Endodermal cell (in vitro differentiated cells): Measurements from ENCODE around the gene ZSWIM3. TPM values are rescaled to one million over a fixed set of nuclear protein-coding genes. Genes with fewer than 3 reads are reported as not detected.
"Not testable (repeated sequence)": the region's sequence is repeated elsewhere in the genome, so short reads cannot be mapped to it uniquely, and the experiment has no call there.

ENCODE experiments used
- DNase-seq: peaks from one replicate; pipeline ENCODE4 v3.0.0-alpha.2; 2017
- H3K27ac ChIP-seq: 2 replicates; pipeline ENCODE4 v1.5.1; 2013; ENCODE audit warnings: mild to moderate bottlenecking, low read depth, low read length, moderate library complexity
- H3K27me3 ChIP-seq: 2 replicates; pipeline ENCODE4 v1.6.1; 2013; ENCODE audit warnings: mild to moderate bottlenecking, low read length, moderate library complexity; ENCODE audit not compliant: insufficient read depth, control insufficient read depth, poor library complexity, severe bottlenecking
- H3K36me3 ChIP-seq: 2 replicates; pipeline ENCODE4 v1.7.0; 2013; ENCODE audit warnings: mild to moderate bottlenecking, low read length, moderate library complexity; ENCODE audit not compliant: control insufficient read depth, insufficient read depth
- H3K4me1 ChIP-seq: one replicate; pipeline ENCODE4 v1.7.0; 2013; ENCODE audit warnings: low read length; ENCODE audit not compliant: control insufficient read depth, insufficient read depth
- H3K4me3 ChIP-seq: 2 replicates; pipeline ENCODE4 v1.5.1; 2013; ENCODE audit warnings: mild to moderate bottlenecking, low read length, moderate library complexity
- H3K9ac ChIP-seq: 2 replicates; pipeline ENCODE4 v1.6.1; 2013; ENCODE audit warnings: mild to moderate bottlenecking, low read length, moderate library complexity; ENCODE audit not compliant: poor library complexity, severe bottlenecking; ENCODE audit errors: extremely low read depth
- H3K9me3 ChIP-seq: 2 replicates; pipeline ENCODE4 v1.6.1; 2013; ENCODE audit warnings: mild to moderate bottlenecking, low read length, moderate library complexity; ENCODE audit not compliant: control insufficient read depth
- H3K27ac Mint-ChIP-seq: 2 replicates; pipeline ENCODE4 v1.8.0; 2020; ENCODE audit warnings: mixed read lengths
- H3K27me3 Mint-ChIP-seq: 2 replicates; pipeline ENCODE4 v1.8.0; 2021; ENCODE audit warnings: mild to moderate bottlenecking, mixed read lengths; ENCODE audit not compliant: insufficient read depth
- H3K36me3 Mint-ChIP-seq: 2 replicates; pipeline ENCODE4 v1.8.0; 2020; ENCODE audit warnings: low read depth, mixed read lengths
- H3K4me1 Mint-ChIP-seq: 2 replicates; pipeline ENCODE4 v1.8.0; 2020; ENCODE audit warnings: mixed read lengths
- H3K4me3 Mint-ChIP-seq: 2 replicates; pipeline ENCODE4 v1.8.0; 2020; ENCODE audit warnings: mild to moderate bottlenecking, moderate library complexity, mixed read lengths
- H3K9me3 Mint-ChIP-seq: 2 replicates; pipeline ENCODE4 v1.8.0; 2020; ENCODE audit warnings: mild to moderate bottlenecking, mixed read lengths
- WGBS, 2 experiments: methylation state at CpG; one replicate each; pipeline versions ENCODE4 v1.1.5 to v1.1.7; 2013; ENCODE audit warnings: missing lambda C conversion rate in 2 of 2, mixed read lengths in 1 of 2; ENCODE audit not compliant: insufficient coverage in 1 of 2, insufficient read length in 1 of 2; 5-methylcytosine and 5-hydroxymethylcytosine counted together
- total RNA-seq, 2 donors: library from RNA; stranded (reverse); fragmentation: NEBNext Ultra II Directional in 1 of 2; extraction: Animal tissue kit (Norgen Biotek cat#: 25700) in 1 of 2; gene quantifications; 2 replicates in 1 of 2; 3 replicates in 1 of 2; pipeline ENCODE4 v1.2.1, GENCODE V29; 2021
- TF ChIP-seq, protein P1 (sequence below): fragments of 200-600 bp; sonication (generic); conservative IDR thresholded peaks from 2 replicates; pipeline ENCODE4 v1.5.0; 2021; ENCODE audit warnings: antibody characterized with exemption, mild to moderate bottlenecking

ZSWIM3 gene
- total RNA-seq, 2 donors from 2014 or later: 2.1 to 4.6 TPM

DNA sequence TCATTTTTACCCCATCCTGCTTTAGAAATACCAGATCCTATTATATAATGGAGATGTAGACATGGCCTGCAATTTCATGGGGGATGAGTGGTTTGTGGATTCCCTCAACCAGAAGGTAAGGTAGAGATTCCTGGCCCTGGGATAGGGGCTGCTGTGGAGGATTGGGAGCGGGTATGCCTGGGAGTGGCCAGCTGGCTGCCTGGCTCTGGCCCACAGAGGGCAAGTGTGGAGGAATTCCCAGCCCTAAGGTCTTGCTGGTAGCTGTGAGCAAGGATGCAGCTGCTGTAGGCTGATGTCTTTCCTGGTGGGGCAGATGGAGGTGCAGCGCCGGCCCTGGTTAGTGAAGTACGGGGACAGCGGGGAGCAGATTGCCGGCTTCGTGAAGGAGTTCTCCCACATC is 40.3 kb downstream of the ZSWIM3 start:
- H3K27ac ChIP-seq: no peak overlapping the region
- Mint-ChIP-seq H3K36me3 (peaks cover 47% of the 10 kb centered on the region), H3K27ac (no peak overlapping the region), H3K9me3 (no peaks in the 10 kb centered on the region), H3K27me3 (no peaks in the 10 kb centered on the region), H3K4me3 (no peak overlapping the region), H3K4me1 (no peaks in the 10 kb centered on the region)
- WGBS, 2 experiments: 94 to 98% methylated on average over 6 to 7 of the region's 7 CpGs
- DNase-seq: no peak
- H3K27me3 ChIP-seq: no peaks in the 10 kb centered on the region
- H3K9me3 ChIP-seq: no peaks in the 10 kb centered on the region
- TF ChIP-seq, protein P1, sequence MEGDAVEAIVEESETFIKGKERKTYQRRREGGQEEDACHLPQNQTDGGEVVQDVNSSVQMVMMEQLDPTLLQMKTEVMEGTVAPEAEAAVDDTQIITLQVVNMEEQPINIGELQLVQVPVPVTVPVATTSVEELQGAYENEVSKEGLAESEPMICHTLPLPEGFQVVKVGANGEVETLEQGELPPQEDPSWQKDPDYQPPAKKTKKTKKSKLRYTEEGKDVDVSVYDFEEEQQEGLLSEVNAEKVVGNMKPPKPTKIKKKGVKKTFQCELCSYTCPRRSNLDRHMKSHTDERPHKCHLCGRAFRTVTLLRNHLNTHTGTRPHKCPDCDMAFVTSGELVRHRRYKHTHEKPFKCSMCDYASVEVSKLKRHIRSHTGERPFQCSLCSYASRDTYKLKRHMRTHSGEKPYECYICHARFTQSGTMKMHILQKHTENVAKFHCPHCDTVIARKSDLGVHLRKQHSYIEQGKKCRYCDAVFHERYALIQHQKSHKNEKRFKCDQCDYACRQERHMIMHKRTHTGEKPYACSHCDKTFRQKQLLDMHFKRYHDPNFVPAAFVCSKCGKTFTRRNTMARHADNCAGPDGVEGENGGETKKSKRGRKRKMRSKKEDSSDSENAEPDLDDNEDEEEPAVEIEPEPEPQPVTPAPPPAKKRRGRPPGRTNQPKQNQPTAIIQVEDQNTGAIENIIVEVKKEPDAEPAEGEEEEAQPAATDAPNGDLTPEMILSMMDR: no peak
- peaks cover 66% of the 10 kb centered on the region for H3K36me3 ChIP-seq
- no peak overlapping the region for H3K4me3 ChIP-seq
- no peak overlapping the region for H3K9ac ChIP-seq
- no peaks in the 10 kb centered on the region for H3K4me1 ChIP-seq

DNA sequence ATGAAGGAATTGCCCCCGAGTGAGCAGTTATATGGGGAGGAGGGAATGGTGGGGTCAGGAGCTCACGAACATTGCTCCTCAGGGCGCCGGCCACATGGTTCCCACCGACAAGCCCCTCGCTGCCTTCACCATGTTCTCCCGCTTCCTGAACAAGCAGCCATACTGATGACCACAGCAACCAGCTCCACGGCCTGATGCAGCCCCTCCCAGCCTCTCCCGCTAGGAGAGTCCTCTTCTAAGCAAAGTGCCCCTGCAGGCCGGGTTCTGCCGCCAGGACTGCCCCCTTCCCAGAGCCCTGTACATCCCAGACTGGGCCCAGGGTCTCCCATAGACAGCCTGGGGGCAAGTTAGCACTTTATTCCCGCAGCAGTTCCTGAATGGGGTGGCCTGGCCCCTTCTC is 40.9 kb downstream of the ZSWIM3 start:
- no peaks in the 10 kb centered on the region for H3K27me3 ChIP-seq
- no peak overlapping the region for H3K27ac Mint-ChIP-seq
- H3K4me1 ChIP-seq: no peaks in the 10 kb centered on the region
- H3K36me3 Mint-ChIP-seq: peaks cover 48% of the 10 kb centered on the region
- H3K9me3 Mint-ChIP-seq: no peaks in the 10 kb centered on the region
- H3K4me3 ChIP-seq: no peak overlapping the region
- H3K4me1 Mint-ChIP-seq: no peaks in the 10 kb centered on the region
- DNase-seq: no peak
- no peak overlapping the region for H3K27ac ChIP-seq
- TF ChIP-seq, protein P1: no peak
- H3K4me3 Mint-ChIP-seq: no peak overlapping the region
- no peak overlapping the region for H3K9ac ChIP-seq
- peaks cover 66% of the 10 kb centered on the region for H3K36me3 ChIP-seq
- WGBS, 2 experiments: 90 to 100% methylated on average over 5 to 12 of the region's 12 CpGs
- no peaks in the 10 kb centered on the region for H3K27me3 Mint-ChIP-seq
- H3K9me3 ChIP-seq: no peaks in the 10 kb centered on the region

DNA sequence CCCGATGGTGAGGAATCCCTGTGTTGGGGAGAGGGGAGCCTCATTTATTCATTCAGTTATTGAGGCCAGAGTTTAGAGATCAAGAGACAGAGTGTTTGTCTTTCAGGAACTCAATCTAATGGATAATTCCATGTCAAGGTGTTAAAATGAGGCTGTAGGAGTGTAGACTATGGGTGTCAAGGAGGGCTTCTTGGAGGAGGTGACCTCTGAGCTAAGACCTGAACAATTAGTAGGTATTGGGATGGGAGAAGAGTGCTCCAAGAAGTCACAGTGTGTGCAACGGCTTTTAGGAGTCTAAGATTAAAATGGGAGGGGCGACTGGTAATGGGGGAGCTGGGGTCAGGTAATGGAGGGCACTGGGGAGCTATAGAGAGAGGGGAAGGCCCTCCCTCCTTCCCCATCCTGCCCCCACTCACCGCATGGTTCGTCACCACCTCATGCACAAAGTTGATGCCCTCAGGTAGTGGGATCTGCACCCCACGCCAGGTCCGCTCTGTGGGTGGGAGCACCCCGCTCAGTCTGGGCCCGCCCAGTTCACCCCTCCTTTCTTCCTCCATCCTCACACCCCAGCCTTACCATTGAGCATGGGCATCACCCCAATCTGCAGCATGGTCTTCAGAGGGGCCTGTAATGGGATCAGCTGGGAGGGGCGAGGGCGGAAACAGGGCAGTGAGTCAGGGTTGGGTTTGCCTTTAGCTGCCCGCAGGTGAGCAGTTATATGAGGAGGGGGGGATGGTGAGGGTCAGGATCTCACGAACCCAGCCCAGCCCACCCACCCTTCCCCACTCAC is 41.8 kb downstream of the ZSWIM3 start:
- Mint-ChIP-seq H3K9me3 (no peaks in the 10 kb centered on the region), H3K36me3 (peaks cover 51% of the 10 kb centered on the region), H3K4me3 (no peak overlapping the region), H3K4me1 (no peaks in the 10 kb centered on the region), H3K27ac (no peak overlapping the region), H3K27me3 (no peaks in the 10 kb centered on the region)
- TF ChIP-seq, protein P1: no peak
- Histone ChIP-seq H3K27ac (no peak overlapping the region), H3K4me3 (no peak overlapping the region), H3K4me1 (no peaks in the 10 kb centered on the region), H3K9me3 (no peaks in the 10 kb centered on the region), H3K36me3 (peaks cover 66% of the 10 kb centered on the region), H3K27me3 (no peaks in the 10 kb centered on the region), H3K9ac (no peak overlapping the region)
- no peak for DNase-seq
- 84 to 94% methylated on average over 5 to 12 of the region's 13 CpGs for WGBS, 2 experiments

DNA sequence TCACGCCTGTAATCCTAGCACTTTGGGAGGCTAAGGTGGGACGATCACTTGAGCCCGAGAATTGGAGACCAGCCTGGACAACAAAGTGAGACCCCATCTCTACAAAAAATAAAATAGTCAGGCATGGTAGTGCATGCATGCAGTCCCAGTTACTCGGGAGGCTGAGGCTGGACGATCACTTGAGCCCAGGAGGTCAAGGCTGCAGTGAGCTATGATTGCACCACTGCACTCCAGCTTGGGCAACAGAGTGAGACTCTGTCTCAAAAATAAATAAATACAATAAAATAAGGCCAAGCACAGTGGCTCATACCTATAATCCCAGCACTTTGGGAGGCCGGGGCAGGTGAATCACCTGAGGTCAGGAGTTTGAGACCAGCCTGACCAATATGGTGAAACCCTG is 43.9 kb downstream of the ZSWIM3 start:
- not testable (repeated sequence) for H3K9me3 ChIP-seq, H3K4me1 ChIP-seq, H3K4me1 Mint-ChIP-seq, H3K9ac ChIP-seq, H3K27ac Mint-ChIP-seq, H3K27me3 ChIP-seq, H3K4me3 ChIP-seq, H3K27ac ChIP-seq, H3K4me3 Mint-ChIP-seq, H3K9me3 Mint-ChIP-seq, H3K27me3 Mint-ChIP-seq, DNase-seq
- peaks cover 63% of the 10 kb centered on the region for H3K36me3 Mint-ChIP-seq
- 90 to 93% methylated on average over 5 to 6 of the region's 6 CpGs for WGBS, 2 experiments
- H3K36me3 ChIP-seq: peaks cover 78% of the 10 kb centered on the region
